Endothelial cell of umbilical vein (primary cell): ENCODE data around the gene SLC25A31. TPM values are rescaled to one million over a fixed set of nuclear protein-coding genes. Genes with fewer than 3 reads are reported as not detected.

Experiments
- BruUV-seq: library from RNA; stranded (reverse); fragments of 400-500 nt; replicated peaks from 2 replicates; lab custom pipeline; 2021; lab: Mats Ljungman, UMichigan
- CTCF ChIA-PET: fragments of 300-600, 350-600 bp; sonication (Branson Sonifier 250); formaldehyde crosslinking; loops from one replicate; lab custom pipeline; 2021; ENCODE audit warnings: antibody characterized with exemption, inconsistent platforms; lab: Charles Lee
- POLR2A ChIA-PET: fragments of 300-600, 350-600 bp; sonication (Branson Sonifier 250); formaldehyde crosslinking; loops from one replicate; lab custom pipeline; 2021; ENCODE audit warnings: antibody characterized with exemption, inconsistent platforms; lab: Charles Lee
- DNase-seq: peaks from one replicate; pipeline ENCODE4 v3.0.0-alpha.2; 2011; ENCODE audit warnings: low read depth, low spot score
- FAIRE-seq: peaks from 2 replicates; lab custom pipeline; 2011; peaks lifted over from hg19 to GRCh38; lab: Jason Lieb, UNC
- H2AFZ ChIP-seq: 2 replicates; pipeline ENCODE4 v1.6.0; 2012; ENCODE audit warnings: low read depth, low read length, control low read depth, inconsistent platforms
- H3K27ac ChIP-seq: 2 replicates; pipeline ENCODE4 v1.5.1; 2011; ENCODE audit warnings: low read depth, mild to moderate bottlenecking, control low read depth, low read length, moderate library complexity; ENCODE audit not compliant: insufficient read depth
- H3K27me3 ChIP-seq, 2 experiments: 2 replicates each; pipeline versions ENCODE4 v1.6.0 to v1.6.1; 2011; ENCODE audit warnings: low read length in 2 of 2, mixed read lengths in 1 of 2; ENCODE audit not compliant: control insufficient read depth in 2 of 2, insufficient read depth in 2 of 2
- H3K36me3 ChIP-seq, 2 experiments: 2 replicates in 1 of 2; 3 replicates in 1 of 2; pipeline ENCODE4 v1.5.1; 2011; ENCODE audit warnings: low read length in 2 of 2, mild to moderate bottlenecking in 1 of 2, moderate library complexity in 1 of 2; ENCODE audit not compliant: control insufficient read depth in 2 of 2, insufficient read depth in 2 of 2; ENCODE audit errors: extremely low read depth in 1 of 2
- H3K4me1 ChIP-seq: 3 replicates; pipeline ENCODE4 v1.5.1; 2011; ENCODE audit warnings: mild to moderate bottlenecking, low read length; ENCODE audit not compliant: control insufficient read depth, insufficient read depth; ENCODE audit errors: extremely low read depth
- H3K4me2 ChIP-seq: 2 replicates; pipeline ENCODE4 v1.6.1; 2011; ENCODE audit warnings: low read length, control low read depth, mixed read lengths; ENCODE audit not compliant: insufficient read depth
- H3K4me3 ChIP-seq, 3 experiments: fragments of 200-600 bp in 1 of 3; sonication (generic), shearing (Covaris generic) in 1 of 3; replicated peaks in 1 of 3; 2 replicates each; pipeline ENCODE4 v1.5.1; 2011 to 2016; ENCODE audit warnings: control low read depth in 3 of 3, low read length in 3 of 3, mild to moderate bottlenecking in 2 of 3, inconsistent platforms in 1 of 3, low read depth in 1 of 3, moderate library complexity in 1 of 3; ENCODE audit not compliant: insufficient read depth in 1 of 3
- H3K79me2 ChIP-seq: 2 replicates; pipeline ENCODE4 v1.6.0; 2012; ENCODE audit warnings: low read length, inconsistent platforms; ENCODE audit not compliant: control insufficient read depth, insufficient read depth
- H3K9ac ChIP-seq: replicated peaks from 2 replicates; pipeline ENCODE3; 2011; ENCODE audit warnings: low read length, control low read depth; ENCODE audit not compliant: insufficient read depth; ENCODE audit errors: extremely low read depth
- H3K9me1 ChIP-seq: replicated peaks from 3 replicates; pipeline ENCODE4 v1.6.0; 2011; ENCODE audit warnings: mild to moderate bottlenecking, low read length; ENCODE audit not compliant: control insufficient read depth, insufficient read depth; ENCODE audit errors: extremely low read depth
- H3K9me3 ChIP-seq: replicated peaks from 2 replicates; pipeline ENCODE4 v1.5.1; 2012; ENCODE audit warnings: low read length, inconsistent platforms; ENCODE audit not compliant: control insufficient read depth, insufficient read depth
- H4K20me1 ChIP-seq: replicated peaks from 2 replicates; pipeline ENCODE3; 2011; ENCODE audit warnings: mild to moderate bottlenecking, low read length; ENCODE audit not compliant: control insufficient read depth, insufficient read depth; ENCODE audit errors: extremely low read depth
- EZH2 ChIP-seq: IDR thresholded peaks from 2 replicates; pipeline ENCODE4 v1.6.1; 2012; ENCODE audit warnings: borderline replicate concordance, low read depth, mild to moderate bottlenecking, moderate library complexity, low read length, inconsistent platforms; ENCODE audit not compliant: severe bottlenecking
- FOS ChIP-seq: IDR thresholded peaks from 2 replicates; pipeline ENCODE4 v1.6.1; 2011; ENCODE audit warnings: mild to moderate bottlenecking, low read length, moderate library complexity, borderline replicate concordance; ENCODE audit not compliant: insufficient read depth
- JUN ChIP-seq: IDR thresholded peaks from 2 replicates; pipeline ENCODE4 v1.6.1; 2011; ENCODE audit warnings: borderline replicate concordance, low read depth; ENCODE audit not compliant: insufficient read length, insufficient read depth
- MYC ChIP-seq: IDR thresholded peaks from one replicate; pipeline ENCODE4 v1.6.1; 2011; ENCODE audit warnings: mild to moderate bottlenecking, low read depth, low read length
- POLR2AphosphoS5 ChIP-seq: IDR thresholded peaks from 2 replicates; pipeline ENCODE4 v1.6.1; 2012; ENCODE audit warnings: low read depth, mild to moderate bottlenecking, control low read depth, low read length, moderate library complexity; ENCODE audit not compliant: insufficient read depth
- dilution Hi-C: fragments of 300-500 bp; cut with MboI; formaldehyde crosslinking; loops from one replicate; pipeline ENCODE4 v1.15.0; 2019; ENCODE audit warnings: low sequenced_read_pairs; ENCODE audit not compliant: extremely low pct_ligation_motif_present
- intact Hi-C: fragments of 100-400 bp; cut with micrococcal nuclease; formaldehyde crosslinking; loops from one replicate; pipeline ENCODE4 v1.10.0; 2022
- polyA plus RNA-seq, 4 experiments: library from polyadenylated mRNA; depleted of rRNA in 3 of 4; stranded (reverse) in 3 of 4; unstranded in 1 of 4; fragments of >200 nt; gene quantifications; 2 replicates each; pipeline versions ENCODE4 v1.2.1 to v1.2.3, GENCODE V29; 2011 to 2012; ENCODE audit warnings: missing spikeins in 1 of 4
- total RNA-seq: library from RNA; stranded (reverse); gene quantifications from 2 replicates; pipeline ENCODE4 v1.2.3, GENCODE V29; 2021
- TF ChIP-seq, protein P1 (sequence below), 2 donors: IDR thresholded peaks; 1 replicate in 1 of 2; 2 replicates in 1 of 2; pipeline ENCODE4 v1.5.1; 2011; ENCODE audit warnings: low read length in 2 of 2, mild to moderate bottlenecking in 2 of 2, moderate library complexity in 2 of 2, control low read depth in 1 of 2, inconsistent platforms in 1 of 2, low read depth in 1 of 2; ENCODE audit not compliant: insufficient read depth in 1 of 2; ENCODE audit errors: extremely low read depth in 1 of 2

The SLC25A31 gene
- total and polyA plus RNA-seq, 2 donors (not counting 3 experiments of a cell fraction or from before 2014, with no cell fraction given) = not detected

DNA sequence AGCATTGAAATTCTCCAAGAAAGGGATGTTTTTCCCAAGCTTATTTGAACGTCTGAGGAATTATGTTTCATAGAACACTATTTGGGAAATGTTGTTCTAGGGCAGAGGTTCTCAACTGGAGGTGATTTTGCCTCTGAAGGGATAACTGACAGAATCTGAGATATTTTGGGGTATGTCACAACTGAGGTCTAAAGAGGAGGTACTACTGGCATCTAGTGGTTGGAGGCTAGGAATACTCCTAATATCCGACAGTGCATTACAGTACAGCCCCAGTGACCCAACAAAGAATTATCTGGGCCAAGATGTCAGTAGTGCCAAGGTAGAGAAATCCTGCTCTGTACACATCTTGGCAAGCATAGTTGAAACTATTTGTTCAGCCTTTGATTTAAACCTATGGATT lies 58.3 kb downstream of the SLC25A31 start:
- no TSS peak for BruUV-seq
- no peaks in the 10 kb centered on the region for H3K36me3 ChIP-seq
- H3K4me1 ChIP-seq = no peaks in the 10 kb centered on the region
- no peaks in the 10 kb centered on the region for H3K27me3 ChIP-seq
- no peaks in the 10 kb centered on the region for H3K9me3 ChIP-seq
- ChIA-PET CTCF (interaction anchor here (0.9 to 1.7 kb wide), 2 partner anchors 9 to 11 kb away, joined by 3 to 4 read pairs; no protein-coding TSS in a partner anchor), POLR2A (no interaction called here)
- TF ChIP-seq FOS (no peak), MYC (no peak), POLR2AphosphoS5 (no peak), JUN (no peak), EZH2 (no peak)
- TF ChIP-seq, protein P1, sequence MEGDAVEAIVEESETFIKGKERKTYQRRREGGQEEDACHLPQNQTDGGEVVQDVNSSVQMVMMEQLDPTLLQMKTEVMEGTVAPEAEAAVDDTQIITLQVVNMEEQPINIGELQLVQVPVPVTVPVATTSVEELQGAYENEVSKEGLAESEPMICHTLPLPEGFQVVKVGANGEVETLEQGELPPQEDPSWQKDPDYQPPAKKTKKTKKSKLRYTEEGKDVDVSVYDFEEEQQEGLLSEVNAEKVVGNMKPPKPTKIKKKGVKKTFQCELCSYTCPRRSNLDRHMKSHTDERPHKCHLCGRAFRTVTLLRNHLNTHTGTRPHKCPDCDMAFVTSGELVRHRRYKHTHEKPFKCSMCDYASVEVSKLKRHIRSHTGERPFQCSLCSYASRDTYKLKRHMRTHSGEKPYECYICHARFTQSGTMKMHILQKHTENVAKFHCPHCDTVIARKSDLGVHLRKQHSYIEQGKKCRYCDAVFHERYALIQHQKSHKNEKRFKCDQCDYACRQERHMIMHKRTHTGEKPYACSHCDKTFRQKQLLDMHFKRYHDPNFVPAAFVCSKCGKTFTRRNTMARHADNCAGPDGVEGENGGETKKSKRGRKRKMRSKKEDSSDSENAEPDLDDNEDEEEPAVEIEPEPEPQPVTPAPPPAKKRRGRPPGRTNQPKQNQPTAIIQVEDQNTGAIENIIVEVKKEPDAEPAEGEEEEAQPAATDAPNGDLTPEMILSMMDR (IDR thresholded peaks at IDR 0.05; ENCODE audit: extremely low read depth in 1 of 2, insufficient read depth in 1 of 2, low read depth in 1 of 2, low read length in 2 of 2) = no peak
- no peaks in the 10 kb centered on the region for H4K20me1 ChIP-seq
- FAIRE-seq (no peak), DNase-seq (no peak)
- H3K4me2 ChIP-seq = no peak overlapping the region
- no peaks in the 10 kb centered on the region for H3K79me2 ChIP-seq
- no peak overlapping the region for H3K9ac ChIP-seq
- no peaks in the 10 kb centered on the region for H3K9me1 ChIP-seq
- intact Hi-C loops (no loop called here), dilution Hi-C loops (no loop called here)
- no peak overlapping the region for H3K4me3 ChIP-seq
- no peak overlapping the region for H3K27ac ChIP-seq
- H2AFZ ChIP-seq = no peak overlapping the region
